SK-N-SH (cell line): Measurements from ENCODE around the gene UBE2G1. TPM values are rescaled to one million over a fixed set of nuclear protein-coding genes. Genes with fewer than 3 reads are reported as not detected.

Experiments
- CTCF ChIA-PET: fragments of 300-600, 350-600 bp; formaldehyde crosslinking; extraction: SDS; loops from one replicate; lab custom pipeline; 2021; lab: Yijun Ruan, JAX
- POLR2A ChIA-PET: fragments of 350-600 bp; sonication (Branson Sonifier 250); formaldehyde crosslinking; extraction: SDS; loops from one replicate; lab custom pipeline; 2020; ENCODE audit warnings: antibody characterized with exemption, inconsistent platforms; lab: Yijun Ruan, JAX
- DNase-seq: peaks from one replicate; pipeline ENCODE4 v3.0.0; 2012
- H2AFZ ChIP-seq: fragments of 200-600 bp; sonication (generic); 2 replicates; pipeline ENCODE4 v1.8.1; 2016; ENCODE audit warnings: antibody characterized with exemption, mild to moderate bottlenecking, low read depth
- H3F3A ChIP-seq: fragments of 200-600 bp; sonication (generic); replicated peaks from 2 replicates; pipeline ENCODE3; 2016; ENCODE audit warnings: antibody characterized with exemption, mild to moderate bottlenecking; ENCODE audit not compliant: insufficient read depth
- H3K27ac ChIP-seq, 2 experiments: fragments of 200-500 bp in 1 of 2; fragments of 200-600 bp in 1 of 2; sonication (Bioruptor generic) in 1 of 2; sonication (generic), shearing (Covaris generic) in 1 of 2; 2 replicates each; pipeline versions ENCODE4 v1.5.1 to v1.6.1; 2014 to 2016; ENCODE audit warnings: low read depth in 2 of 2, inconsistent platforms in 1 of 2, low read length in 1 of 2, mild to moderate bottlenecking in 1 of 2, mixed read lengths in 1 of 2
- H3K27me3 ChIP-seq: fragments of 200-600 bp; sonication (generic), shearing (Covaris generic); 2 replicates; pipeline ENCODE4 v1.6.1; 2016; ENCODE audit warnings: mixed run types; ENCODE audit not compliant: insufficient read depth
- H3K36me3 ChIP-seq, 2 experiments: fragments of 200-500 bp in 1 of 2; fragments of 200-600 bp in 1 of 2; sonication (Bioruptor generic) in 1 of 2; sonication (generic) in 1 of 2; replicated peaks in 1 of 2; 2 replicates each; pipeline versions ENCODE3 to v1.5.1; 2014 to 2016; ENCODE audit warnings: low read length in 1 of 2, mild to moderate bottlenecking in 1 of 2; ENCODE audit not compliant: insufficient read depth in 2 of 2, control insufficient read depth in 1 of 2
- H3K4me1 ChIP-seq, 2 experiments: fragments of 200-500 bp in 1 of 2; fragments of 200-600 bp in 1 of 2; sonication (Bioruptor generic) in 1 of 2; sonication (generic), shearing (Covaris generic) in 1 of 2; 2 replicates each; pipeline versions ENCODE4 v1.5.1 to v1.6.1; 2014 to 2016; ENCODE audit warnings: low read depth in 1 of 2, low read length in 1 of 2, mixed run types in 1 of 2; ENCODE audit not compliant: insufficient read depth in 2 of 2, control insufficient read depth in 1 of 2
- H3K4me2 ChIP-seq: fragments of 200-600 bp; sonication (generic), shearing (Covaris generic); 2 replicates; pipeline ENCODE4 v1.6.1; 2017; ENCODE audit warnings: mixed run types
- H3K4me3 ChIP-seq, 2 experiments: fragments of 200-500 bp in 1 of 2; fragments of 200-600 bp in 1 of 2; sonication (Bioruptor generic) in 1 of 2; sonication (generic), shearing (Covaris generic) in 1 of 2; 2 replicates each; pipeline versions ENCODE4 v1.5.1 to v1.8.1; 2014 to 2016; ENCODE audit warnings: low read depth in 2 of 2, inconsistent platforms in 1 of 2, low read length in 1 of 2, mild to moderate bottlenecking in 1 of 2, mixed read lengths in 1 of 2, moderate library complexity in 1 of 2
- H3K79me2 ChIP-seq: fragments of 200-600 bp; sonication (generic); 2 replicates; pipeline ENCODE4 v1.8.1; 2017; ENCODE audit warnings: mild to moderate bottlenecking; ENCODE audit not compliant: insufficient read depth
- H3K9ac ChIP-seq: fragments of 200-600 bp; sonication (generic); 2 replicates; pipeline ENCODE4 v1.6.1; 2017; ENCODE audit warnings: mixed run types
- H3K9me2 ChIP-seq: fragments of 200-600 bp; sonication (generic); 2 replicates; pipeline ENCODE4 v1.6.1; 2017; ENCODE audit warnings: mixed run types
- H3K9me3 ChIP-seq: fragments of 200-600 bp; sonication (generic); 2 replicates; pipeline ENCODE4 v1.6.1; 2017; ENCODE audit warnings: mixed run types, mild to moderate bottlenecking, moderate library complexity
- H4K20me1 ChIP-seq: fragments of 200-600 bp; sonication (generic); 2 replicates; pipeline ENCODE4 v1.6.1; 2017; ENCODE audit warnings: mild to moderate bottlenecking, mixed run types; ENCODE audit not compliant: insufficient read depth
- CHD2 ChIP-seq: fragments of 150-350 bp; IDR thresholded peaks from 2 replicates; pipeline ENCODE4 v1.6.1; 2018; ENCODE audit warnings: low read length; ENCODE audit not compliant: partially characterized antibody
- CTCF ChIP-seq: fragments of 200-600 bp; sonication (generic); IDR thresholded peaks from 2 replicates; pipeline ENCODE4 v1.6.1; 2017; ENCODE audit warnings: antibody characterized with exemption, mild to moderate bottlenecking, moderate library complexity
- ELF1 ChIP-seq: IDR thresholded peaks from 2 replicates; pipeline ENCODE4 v1.4.0; 2012
- EP300 ChIP-seq, 2 experiments: IDR thresholded peaks; 2 replicates each; pipeline versions ENCODE4 v1.4.0 to v1.6.1; 2012; ENCODE audit warnings: borderline replicate concordance in 1 of 2, low read depth in 1 of 2, low read length in 1 of 2
- FOSL2 ChIP-seq: IDR thresholded peaks from 2 replicates; pipeline ENCODE4 v1.4.0; 2012; ENCODE audit warnings: low read depth, mild to moderate bottlenecking, moderate library complexity, borderline replicate concordance
- FOXJ3 ChIP-seq: sonication (generic); formaldehyde crosslinking; IDR thresholded peaks from 2 replicates; pipeline ENCODE4 v1.5.1; 2020; ENCODE audit warnings: mild to moderate bottlenecking, missing genetic modification reagents
- RCOR1 ChIP-seq: fragments of 150-350 bp; IDR thresholded peaks from 2 replicates; pipeline ENCODE4 v1.6.1; 2017; ENCODE audit warnings: antibody characterized with exemption, low read length
- RXRA ChIP-seq: IDR thresholded peaks from 2 replicates; pipeline ENCODE4 v1.4.0; 2012; ENCODE audit warnings: low read depth, mild to moderate bottlenecking, borderline replicate concordance
- SIN3A ChIP-seq: IDR thresholded peaks from 2 replicates; pipeline ENCODE4 v1.6.1; 2012; ENCODE audit warnings: low read depth, mild to moderate bottlenecking, low read length, moderate library complexity, borderline replicate concordance
- TAF1 ChIP-seq: IDR thresholded peaks from 2 replicates; pipeline ENCODE4 v1.6.1; 2012; ENCODE audit warnings: low read depth, mild to moderate bottlenecking, low read length, moderate library complexity, borderline replicate concordance
- YY1 ChIP-seq: IDR thresholded peaks from 2 replicates; pipeline ENCODE4 v1.4.0; 2012; ENCODE audit warnings: low read depth, mild to moderate bottlenecking
- WGBS: methylation state at CpG from one replicate; pipeline ENCODE4 v1.1.6; 2017; ENCODE audit warnings: low lambda C conversion rate; 5-methylcytosine and 5-hydroxymethylcytosine counted together
- polyA plus RNA-seq, 3 experiments: library from polyadenylated mRNA; depleted of rRNA; stranded (reverse); fragments of >200 nt; gene quantifications; 2 replicates each; pipeline ENCODE4 v1.2.3, GENCODE V29; 2012
- small RNA-seq, 7 experiments: library from RNA; depleted of rRNA; stranded (forward); fragments of <200 nt; gene quantifications; one replicate each; pipeline ENCODE3, GENCODE V24; 2012
- TF ChIP-seq, protein P1 (sequence below): fragments of 150-350 bp; IDR thresholded peaks from 2 replicates; pipeline ENCODE4 v1.6.1; 2017; ENCODE audit warnings: antibody characterized with exemption, low read length, low read depth, borderline replicate concordance

Gene UBE2G1
- polyA plus RNA-seq, 1 of the 3 experiments (the other 2 are of a cell fraction) = 23.2 TPM

DNA sequence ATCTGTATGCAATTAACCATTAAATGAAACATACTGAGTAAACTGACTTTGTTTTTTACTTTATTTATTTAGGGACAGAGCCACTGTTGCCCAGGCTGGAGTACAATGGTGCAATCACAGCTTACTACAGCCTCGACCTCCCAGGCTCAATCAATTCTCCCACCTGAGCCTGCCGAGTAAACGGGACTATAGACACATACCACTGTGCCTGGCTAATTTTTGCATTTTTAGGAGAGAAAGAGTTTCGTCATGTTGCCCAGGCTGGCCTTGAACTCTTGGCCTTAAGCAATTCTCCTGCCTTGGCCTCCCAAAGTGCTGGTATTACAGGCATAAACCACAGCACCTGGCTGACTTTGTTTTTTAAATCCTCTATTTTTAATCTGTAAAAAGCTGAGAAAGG is 145.3 kb downstream of the UBE2G1 start (continued):
- no peak for TF ChIP-seq CTCF
- TF ChIP-seq ELF1 = no peak
- no peak for TF ChIP-seq EP300 (IDR thresholded peaks at IDR 0.05; ENCODE audit: borderline replicate concordance in 1 of 2, low read depth in 1 of 2, low read length in 1 of 2)

DNA sequence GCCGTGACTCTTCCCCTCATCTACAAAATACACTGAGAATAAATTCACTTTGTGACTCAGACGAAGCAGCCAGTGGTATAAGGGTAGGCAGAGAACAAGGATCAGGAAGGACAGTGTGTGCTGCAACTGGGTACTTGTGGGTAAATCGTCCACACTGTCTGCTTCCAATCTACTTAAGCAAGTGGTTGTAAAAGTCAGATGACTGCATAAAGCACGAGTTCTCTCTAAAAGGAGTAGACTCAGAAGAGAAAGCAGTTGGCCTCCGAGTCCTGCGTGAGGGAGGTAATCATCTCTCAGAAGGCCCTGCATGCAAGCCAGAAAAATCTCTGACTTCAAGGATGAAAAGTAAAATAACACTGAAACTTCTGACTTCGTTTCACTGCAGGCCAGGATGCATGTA is 145.8 kb downstream of the UBE2G1 start:
- H2AFZ ChIP-seq = no peak overlapping the region
- no peaks in the 10 kb centered on the region for H3K9me2 ChIP-seq
- H3K27ac ChIP-seq = no peak overlapping the region
- H3K4me3 ChIP-seq = no peak overlapping the region
- no peaks in the 10 kb centered on the region for H3K27me3 ChIP-seq
- peaks cover 8 to 22% of the 10 kb centered on the region in 2 experiments; a peak in 3 of 4 replicates for H3K4me1 ChIP-seq
- WGBS = 89% methylated on average over 7 of the region's 7 CpGs
- peaks cover 3% of the 10 kb centered on the region; the same call in 1 of the 2 replicates for H3K79me2 ChIP-seq
- ChIA-PET POLR2A (no interaction called here), CTCF (interaction anchor here (1.6 to 2.1 kb wide), 2 partner anchors 20 to 193 kb away, joined by 6 to 7 read pairs; no protein-coding TSS in a partner anchor)
- H3K4me2 ChIP-seq = no peak overlapping the region
- no peak for DNase-seq
- no peak overlapping the region for H3K9ac ChIP-seq
- H4K20me1 ChIP-seq = no peaks in the 10 kb centered on the region
- no peaks in the 10 kb centered on the region for H3K9me3 ChIP-seq
- TF ChIP-seq TAF1 (no peak), FOSL2 (no peak), CTCF (no peak), ELF1 (no peak), SIN3A (no peak), CHD2 (no peak), YY1 (no peak), RCOR1 (no peak), FOXJ3 (CRISPR knock-in tag) (no peak), RXRA (no peak)
- TF ChIP-seq, protein P1, sequence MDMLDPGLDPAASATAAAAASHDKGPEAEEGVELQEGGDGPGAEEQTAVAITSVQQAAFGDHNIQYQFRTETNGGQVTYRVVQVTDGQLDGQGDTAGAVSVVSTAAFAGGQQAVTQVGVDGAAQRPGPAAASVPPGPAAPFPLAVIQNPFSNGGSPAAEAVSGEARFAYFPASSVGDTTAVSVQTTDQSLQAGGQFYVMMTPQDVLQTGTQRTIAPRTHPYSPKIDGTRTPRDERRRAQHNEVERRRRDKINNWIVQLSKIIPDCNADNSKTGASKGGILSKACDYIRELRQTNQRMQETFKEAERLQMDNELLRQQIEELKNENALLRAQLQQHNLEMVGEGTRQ = no peak
- peaks cover 16 to 20% of the 10 kb centered on the region in 2 experiments for H3K36me3 ChIP-seq
- no peaks in the 10 kb centered on the region for H3F3A ChIP-seq

Small RNA genes within 50 kb of the gene (small RNA-seq; reads per million reads assigned to genes)
- gene RN7SL774P = 0 reads per million in 7 experiments

Other genes starting within 250 kb of the UBE2G1 start
- 7.2 and 8.9 TPM in 2 replicates for gene ZZEF1, start 223.6 kb downstream of the UBE2G1 start, polyA plus RNA-seq (2012; rRNA removed)
- gene CYB5D2, start 223.5 kb downstream of the UBE2G1 start, polyA plus RNA-seq (2012; rRNA removed) = 62.1 and 62.5 TPM in 2 replicates
- gene ANKFY1, start 102.7 kb downstream of the UBE2G1 start, polyA plus RNA-seq (2012; rRNA removed) = 26.9 and 29.6 TPM in 2 replicates
- gene SPNS3, start 67.3 kb upstream of the UBE2G1 start, polyA plus RNA-seq (2012; rRNA removed) = 0.05 TPM in 1 of 2 replicates, not detected in the other
- gene SPNS2, start 132.2 kb upstream of the UBE2G1 start, polyA plus RNA-seq (2012; rRNA removed) = 0.08 TPM in 1 of 2 replicates, not detected in the other
- 74.7 and 93.0 TPM in 2 replicates for gene MYBBP1A, start 188.7 kb upstream of the UBE2G1 start, polyA plus RNA-seq (2012; rRNA removed)
- not detected in 2 replicates for gene GGT6, start 193.9 kb upstream of the UBE2G1 start, polyA plus RNA-seq (2012; rRNA removed)
- gene SMTNL2, start 217.9 kb upstream of the UBE2G1 start, polyA plus RNA-seq (2012; rRNA removed) = not detected in 2 replicates